NOMO-1 treated with dmso at 0.1 percent for 144 hours (cell line): ENCODE results near the gene FOXP2.
"Not testable (repeated sequence)": the region's sequence is repeated elsewhere in the genome, so short reads cannot be mapped to it uniquely, and the experiment has no call there.

Experiments used
- DNase-seq: peaks from one replicate; lab custom pipeline; 2025; ENCODE audit not compliant: unreplicated experiment; lab: John Stamatoyannopoulos, UW

The FOXP2 gene

DNA sequence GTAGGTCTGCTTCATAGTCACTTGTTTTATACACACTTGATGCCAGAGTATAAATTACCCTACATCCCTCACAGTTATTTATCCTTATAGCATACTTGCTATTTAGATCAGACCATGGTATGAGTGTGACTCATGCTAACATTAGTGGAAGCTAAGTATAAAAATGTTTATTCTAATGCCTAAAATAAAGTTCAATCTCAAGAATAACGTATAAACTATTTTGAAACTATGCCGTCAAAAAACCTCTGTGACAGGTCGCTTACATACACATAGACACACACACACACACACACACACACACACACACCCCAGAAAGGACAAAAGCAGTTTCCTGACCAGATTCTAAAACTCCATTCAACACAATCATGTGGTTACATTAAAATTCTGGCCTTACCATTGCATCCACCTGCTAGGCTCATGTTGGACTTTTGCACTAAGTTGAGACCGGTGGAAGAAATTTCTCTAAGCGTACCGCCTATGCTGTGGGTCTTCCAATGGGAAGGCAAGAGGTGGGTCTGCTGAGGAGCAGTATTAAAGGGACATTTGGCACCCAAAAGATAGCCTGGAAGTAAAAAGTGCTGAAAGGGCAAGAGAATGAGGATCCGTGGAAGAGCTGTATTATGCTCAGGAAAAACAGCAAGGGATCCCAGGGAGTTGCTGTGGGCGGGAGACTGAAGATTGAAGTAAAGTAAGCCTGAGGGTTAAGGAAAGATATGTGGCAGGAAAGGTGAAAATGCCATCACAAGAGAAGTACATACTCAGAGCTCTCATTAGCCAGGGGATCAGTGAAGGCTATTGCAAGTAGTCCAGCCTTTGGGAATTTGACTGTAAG lies 5.0 kb downstream of the FOXP2 start:
- DNase-seq: no peak

DNA sequence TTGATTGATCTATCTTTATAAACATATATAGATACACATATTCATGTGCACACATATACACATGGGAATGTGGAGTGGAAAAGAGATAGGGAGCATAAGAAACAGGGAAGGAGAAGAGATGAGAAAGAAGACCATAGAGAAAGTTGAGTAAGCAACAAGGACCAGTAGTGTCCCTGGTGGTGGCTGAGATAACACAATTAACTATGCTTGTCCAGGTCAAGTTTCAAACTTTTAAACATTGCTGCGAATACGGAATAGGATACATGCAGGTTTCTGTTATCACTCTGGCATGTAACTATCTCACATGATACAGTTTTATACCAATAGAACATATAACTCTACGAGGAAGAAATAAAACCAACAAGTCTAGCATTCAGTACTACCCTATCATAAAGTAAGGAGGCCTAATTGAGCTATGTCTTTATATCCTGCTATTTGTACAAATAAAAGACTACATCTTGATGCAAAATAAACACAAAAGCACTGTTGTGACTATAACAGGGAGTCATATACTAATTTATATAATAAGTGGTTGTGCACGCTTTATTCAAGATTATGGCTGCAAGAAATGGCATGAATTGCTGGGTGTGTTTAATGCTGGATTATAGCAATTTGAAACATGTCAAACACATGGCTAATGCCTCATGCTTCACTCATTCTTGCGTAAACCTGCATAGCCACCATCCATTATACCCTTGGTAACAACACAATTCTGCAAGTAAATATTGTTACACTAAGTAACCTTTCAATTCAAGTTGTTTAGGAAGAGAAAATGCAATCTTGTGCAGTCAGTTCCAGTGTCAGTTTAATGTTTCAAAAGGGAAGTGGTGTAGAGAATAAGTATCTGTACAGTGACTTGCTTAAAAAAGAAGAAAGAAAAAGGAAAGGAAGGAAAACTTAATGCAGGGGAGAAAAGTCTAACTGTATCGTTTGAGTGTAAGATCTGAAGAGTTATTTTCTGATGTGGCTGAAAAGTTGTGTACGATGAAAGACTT lies 8.2 kb downstream of the FOXP2 start:
- no peak for DNase-seq

DNA sequence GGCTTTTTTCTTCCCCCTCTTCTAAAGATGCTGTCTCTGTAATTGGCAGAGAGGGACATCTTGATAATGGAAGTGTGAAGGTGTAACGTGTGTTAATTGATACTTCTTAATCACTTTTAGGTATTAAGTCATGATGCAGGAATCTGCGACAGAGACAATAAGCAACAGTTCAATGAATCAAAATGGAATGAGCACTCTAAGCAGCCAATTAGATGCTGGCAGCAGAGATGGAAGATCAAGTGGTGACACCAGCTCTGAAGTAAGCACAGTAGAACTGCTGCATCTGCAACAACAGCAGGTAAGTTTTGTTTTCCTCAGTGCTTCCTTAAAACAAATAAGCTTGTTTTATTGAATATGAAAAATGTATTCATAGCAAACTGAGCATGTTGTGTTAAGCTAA lies 11.8 kb downstream of the FOXP2 start:
- no peak for DNase-seq

DNA sequence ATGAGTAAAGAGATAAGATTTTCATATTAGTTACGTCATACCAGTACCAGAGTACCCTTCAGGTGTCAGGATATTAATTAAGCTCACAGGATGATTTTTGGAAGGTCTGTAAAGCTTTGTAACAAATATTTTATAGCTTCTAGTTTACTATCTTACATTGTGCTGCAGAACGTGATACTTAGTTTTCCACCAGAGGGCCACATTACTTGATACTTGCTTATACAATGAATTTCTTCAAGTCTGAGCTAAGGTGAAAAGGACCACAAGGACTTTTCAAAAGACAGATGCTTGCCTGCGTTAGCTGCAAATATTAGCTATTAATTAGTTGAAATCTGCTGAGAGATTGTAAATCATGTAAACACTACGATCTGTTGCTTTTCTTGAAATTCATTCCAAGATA lies 12.2 kb downstream of the FOXP2 start:
- DNase-seq: no peak

DNA sequence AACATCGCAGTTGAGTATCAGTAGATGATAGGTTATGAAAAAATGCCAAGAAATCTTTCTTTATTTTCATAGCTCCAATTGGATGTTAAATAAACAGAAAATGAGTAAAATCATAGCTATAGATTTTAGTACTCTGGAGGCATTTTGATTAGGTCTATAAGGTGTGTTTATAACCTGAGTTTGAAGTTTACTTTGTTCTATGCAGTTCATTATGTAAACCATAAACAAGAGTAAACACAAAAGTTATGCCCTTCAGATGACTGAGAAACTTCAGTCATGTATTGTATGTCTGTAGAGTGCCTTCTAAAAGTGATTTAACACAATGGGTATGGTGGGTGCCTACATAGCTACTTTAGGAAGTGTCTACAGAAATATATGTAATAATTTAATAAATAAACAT lies 13.6 kb downstream of the FOXP2 start:
- no peak for DNase-seq

DNA sequence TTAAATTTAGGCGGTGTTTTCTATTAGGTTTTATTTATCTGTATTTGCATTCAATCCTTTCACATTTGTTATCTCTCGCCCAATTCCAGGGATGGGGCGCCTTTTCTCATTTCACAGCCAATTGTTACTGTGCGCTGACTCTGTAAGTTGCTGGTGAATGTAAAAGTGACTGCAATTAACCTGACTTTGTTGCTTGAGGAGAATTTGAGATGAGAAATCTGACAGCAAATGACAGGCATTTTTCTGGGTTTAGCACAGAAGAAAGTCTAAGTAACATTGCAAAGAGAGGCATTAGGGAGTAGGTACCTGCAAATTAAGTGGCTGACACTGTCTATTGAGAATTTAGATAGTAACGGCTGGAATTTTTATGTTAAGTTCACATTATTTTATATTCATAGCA lies 16.6 kb downstream of the FOXP2 start:
- no peak for DNase-seq

DNA sequence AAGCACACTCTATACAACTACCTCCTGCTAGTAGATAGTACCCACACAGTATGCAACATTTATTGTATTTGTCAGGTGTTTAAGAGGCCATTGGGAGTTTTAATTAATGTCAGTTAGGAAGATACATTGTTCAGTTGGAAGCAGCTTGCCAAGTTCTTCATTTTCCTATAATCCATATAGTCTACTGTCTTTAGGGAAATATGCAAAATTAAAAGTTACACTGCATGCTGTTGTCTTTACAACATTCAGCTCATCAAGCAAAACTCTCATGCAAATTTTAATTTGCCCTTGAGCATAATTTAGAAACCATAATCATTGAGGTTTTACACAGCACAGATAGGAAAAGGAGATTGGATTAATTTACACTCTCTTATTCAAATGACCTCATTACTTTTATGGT lies 17.4 kb downstream of the FOXP2 start:
- no peak for DNase-seq

DNA sequence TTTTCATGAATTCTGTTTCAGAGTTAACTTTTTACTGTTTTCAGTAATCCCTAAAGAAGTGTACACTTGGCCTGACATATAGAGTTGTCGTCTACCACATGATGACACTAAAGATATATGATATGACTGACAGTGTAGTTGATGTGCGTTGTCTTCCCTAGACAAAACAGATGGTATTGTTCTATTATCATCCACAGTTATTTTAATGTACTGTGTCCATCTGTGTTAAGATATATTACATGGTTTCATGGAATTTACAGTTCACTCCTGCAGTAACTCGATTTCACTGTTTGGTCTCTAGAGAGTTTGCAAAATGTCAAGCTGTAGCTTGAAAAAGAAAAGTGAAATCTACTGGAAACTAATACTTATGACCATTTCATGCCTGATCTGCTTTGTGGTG lies 18.1 kb downstream of the FOXP2 start:
- no peak for DNase-seq

DNA sequence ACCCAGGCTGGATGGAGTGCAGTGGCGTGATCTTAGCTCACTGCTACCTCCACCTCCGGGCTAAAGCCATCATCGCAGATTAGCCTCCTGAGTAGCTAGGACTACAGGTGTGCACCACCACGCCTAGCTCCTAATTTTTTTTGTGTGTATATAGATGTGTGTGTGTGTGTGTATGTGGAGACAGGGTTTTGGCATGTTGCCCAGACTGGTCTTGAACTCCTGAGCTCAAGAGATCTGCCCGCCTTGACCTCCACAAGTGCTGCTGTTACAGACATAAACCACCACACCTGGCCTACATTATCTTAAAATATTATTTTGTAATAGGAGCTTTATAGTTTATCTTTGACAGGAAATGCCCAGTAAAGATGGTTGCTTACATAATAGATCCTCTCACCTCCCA lies 25.0 kb downstream of the FOXP2 start:
- DNase-seq: no peak

DNA sequence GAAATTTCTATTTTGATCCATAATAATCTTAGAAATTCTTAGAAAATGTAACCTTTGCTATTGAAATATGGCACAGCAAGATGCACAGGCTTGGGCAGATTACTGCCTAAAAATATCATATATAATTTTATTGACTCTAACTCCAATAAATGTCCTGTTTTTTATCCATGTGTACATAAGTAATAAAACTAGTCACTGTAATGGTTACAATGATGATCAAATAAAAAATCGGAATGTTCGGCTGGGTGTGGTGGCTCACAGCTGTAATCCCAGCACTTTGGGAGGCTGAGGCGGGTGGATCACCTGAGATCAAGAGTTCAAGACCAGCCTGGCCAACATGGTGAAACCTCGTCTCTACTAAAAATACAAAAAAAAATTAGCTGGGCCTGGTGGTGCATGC lies 26.3 kb downstream of the FOXP2 start:
- DNase-seq: not testable (repeated sequence)

DNA sequence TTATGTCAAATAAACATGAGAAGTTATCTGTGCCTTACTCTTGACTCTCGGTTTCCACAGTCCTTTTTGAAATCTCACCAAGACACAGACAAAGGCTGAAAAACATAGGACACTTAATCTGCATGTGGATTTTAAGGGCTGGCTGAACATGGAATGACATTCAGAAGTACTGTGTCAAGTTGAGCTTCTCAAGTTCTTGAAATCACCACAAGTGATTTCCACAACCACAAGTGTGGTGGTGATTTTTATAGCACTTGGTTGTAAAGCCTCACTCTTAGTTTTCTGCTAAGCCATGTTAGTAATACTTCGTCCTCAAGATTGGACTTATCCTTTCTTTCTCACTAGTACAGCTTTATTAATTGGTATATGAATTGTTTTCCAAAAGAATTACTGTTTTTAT lies 29.6 kb downstream of the FOXP2 start:
- DNase-seq: no peak

DNA sequence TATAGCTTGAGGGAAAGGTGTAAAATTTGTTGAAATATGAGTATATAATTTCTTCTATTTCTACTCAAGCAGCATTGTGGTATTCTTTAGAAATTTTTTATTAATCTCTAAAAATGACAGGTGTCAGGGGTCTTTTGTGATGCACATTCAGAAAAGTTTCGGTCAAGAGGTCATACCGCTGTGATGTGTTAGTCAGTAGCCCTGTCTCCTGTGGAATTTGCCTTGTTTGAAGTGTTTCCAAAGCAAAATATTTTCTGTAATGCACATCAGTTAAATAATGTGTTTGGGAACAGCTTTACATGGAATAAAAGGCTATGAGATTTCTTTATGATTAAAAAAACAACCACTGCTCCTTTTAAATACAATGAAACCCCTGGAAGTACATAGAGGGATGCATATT lies 35.8 kb downstream of the FOXP2 start:
- DNase-seq: no peak

DNA sequence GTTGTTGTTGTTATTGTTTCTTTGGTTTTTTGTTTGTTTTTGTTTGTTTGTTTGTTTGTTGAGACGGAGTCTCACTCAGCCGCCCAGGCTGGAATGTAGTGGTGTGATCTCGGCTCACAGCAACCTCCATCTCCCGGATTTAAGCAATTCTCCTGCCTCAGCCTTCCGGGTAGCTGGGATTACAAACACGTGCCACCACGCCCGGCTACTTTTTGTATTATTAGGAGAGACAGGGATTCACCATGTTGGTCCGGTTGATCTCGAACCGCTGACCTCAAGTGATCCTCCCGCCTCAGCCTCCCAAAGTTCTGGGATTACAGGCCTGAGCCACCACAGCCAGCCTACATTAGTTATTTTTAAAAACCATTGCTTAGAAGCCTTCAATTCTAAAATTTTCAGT lies 45.0 kb downstream of the FOXP2 start:
- no peak for DNase-seq

DNA sequence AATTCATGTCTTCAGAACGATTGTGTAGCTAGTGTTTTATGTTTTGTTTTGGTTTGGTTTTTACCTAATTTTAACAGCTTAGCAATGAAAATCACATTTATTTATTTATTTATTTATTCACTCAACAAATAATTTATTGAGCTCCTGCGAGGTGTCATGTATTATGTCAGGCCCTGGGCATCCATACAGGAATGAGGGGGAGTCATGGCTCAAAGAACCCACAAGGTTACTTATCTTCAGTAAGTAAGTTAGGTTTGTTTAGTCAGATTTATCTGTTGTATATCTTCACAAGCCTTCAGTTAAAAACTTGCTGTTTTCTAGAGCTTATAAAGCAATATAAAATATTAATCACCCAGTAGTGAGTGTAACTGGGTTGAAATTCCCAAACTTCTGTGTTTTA lies 45.4 kb downstream of the FOXP2 start:
- DNase-seq: no peak

DNA sequence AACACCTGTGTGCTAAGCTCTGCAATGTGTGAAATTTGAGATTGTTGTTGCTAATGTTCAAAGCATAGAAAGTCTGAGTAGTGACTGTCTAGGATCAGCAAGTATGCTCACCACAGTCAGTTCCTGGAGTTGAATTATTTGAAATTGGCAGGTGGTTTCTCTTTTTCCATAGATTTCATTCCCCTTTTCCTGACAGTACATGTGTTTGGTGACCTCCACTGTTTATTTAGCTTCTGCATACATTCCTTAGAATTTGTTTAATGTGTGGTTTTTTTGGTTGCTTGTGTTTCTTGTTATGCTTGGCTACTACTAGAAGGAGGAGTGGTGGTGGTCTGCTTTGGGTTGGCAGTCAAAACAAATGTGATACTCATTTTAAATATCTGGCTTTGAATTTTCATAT lies 52.3 kb downstream of the FOXP2 start:
- DNase-seq: no peak

DNA sequence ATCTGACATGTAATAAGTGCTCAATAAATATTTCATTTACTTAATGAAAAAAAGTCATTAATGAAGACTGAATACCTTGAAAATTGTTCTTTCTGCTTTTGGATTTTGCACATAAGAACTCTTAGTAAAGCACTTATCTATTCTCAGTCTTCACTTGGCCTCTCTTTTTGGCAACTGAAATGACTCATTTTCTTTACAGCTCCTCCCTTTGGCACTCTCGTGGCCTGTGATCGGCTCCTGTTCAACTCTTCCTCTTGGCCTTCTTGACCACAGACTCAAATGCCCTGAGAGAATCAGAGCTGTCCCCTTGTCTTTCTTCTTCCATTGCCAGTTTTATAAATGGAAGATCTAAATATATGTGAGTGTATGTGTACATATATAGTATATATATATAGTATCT lies 54.2 kb downstream of the FOXP2 start:
- DNase-seq: no peak

DNA sequence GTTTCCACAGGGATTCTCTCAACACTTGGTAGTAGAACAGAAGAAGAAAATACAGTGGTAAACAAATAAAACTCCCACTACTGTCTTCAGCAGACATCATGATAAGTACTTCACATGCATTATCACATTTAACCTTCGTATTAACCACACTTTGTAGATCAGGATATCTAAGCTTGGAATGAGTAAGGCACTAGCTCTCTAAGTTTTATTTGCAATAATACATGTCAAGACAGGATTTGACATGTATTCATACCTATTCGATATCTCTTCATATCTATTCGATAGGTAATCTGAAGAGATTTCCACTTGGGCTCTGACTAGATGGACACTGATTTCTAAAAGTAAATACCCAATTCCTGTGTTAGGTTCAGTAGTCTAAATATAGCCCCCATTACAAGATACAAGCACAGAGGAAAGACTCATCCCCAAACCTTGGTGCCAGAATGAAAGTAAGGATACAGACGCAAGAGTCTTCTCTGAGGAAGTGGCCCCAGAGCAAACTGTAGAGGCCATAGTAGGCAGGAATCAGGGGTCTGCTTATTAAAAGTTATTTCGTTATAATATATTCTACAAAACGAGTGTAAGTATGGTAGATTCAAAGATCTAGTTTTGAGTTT lies 58.4 kb downstream of the FOXP2 start:
- no peak for DNase-seq

DNA sequence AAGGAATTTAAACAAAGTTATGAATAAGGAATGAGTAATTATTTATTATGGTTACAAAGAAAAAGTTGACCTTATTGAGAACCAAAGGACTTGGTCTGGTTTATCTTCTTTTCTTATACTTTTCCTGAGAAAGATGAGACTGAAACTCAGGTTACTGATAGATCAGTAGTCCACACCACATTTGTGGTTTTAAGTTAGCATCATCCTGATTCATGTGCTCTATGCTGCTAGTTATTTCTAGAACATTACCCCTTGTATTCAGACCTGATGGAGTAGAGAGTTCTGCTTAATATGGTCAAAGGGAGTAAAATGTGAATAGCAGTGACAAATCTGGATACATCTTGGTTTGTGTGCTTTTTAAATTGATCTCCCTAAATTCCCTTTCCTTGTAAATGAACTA lies 63.8 kb downstream of the FOXP2 start:
- DNase-seq: no peak

DNA sequence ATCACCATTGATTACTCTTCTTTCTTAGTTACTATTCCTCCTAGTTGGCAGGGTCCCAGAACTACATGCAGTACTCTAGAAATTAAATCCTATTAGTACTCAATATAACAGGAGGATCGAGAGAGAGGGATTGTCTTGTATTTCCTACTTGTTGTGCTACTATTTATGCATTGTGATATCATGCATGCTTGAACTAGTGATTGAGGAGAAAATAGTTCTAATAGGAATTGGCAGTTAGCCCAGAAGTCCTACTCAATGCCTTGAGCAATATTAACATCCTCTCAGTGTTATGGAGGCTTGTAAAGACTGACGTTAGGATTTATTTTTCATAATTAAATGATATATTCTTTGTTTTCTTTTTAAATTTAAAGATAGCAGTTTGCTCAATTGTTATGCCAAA lies 67.4 kb downstream of the FOXP2 start:
- DNase-seq: no peak

DNA sequence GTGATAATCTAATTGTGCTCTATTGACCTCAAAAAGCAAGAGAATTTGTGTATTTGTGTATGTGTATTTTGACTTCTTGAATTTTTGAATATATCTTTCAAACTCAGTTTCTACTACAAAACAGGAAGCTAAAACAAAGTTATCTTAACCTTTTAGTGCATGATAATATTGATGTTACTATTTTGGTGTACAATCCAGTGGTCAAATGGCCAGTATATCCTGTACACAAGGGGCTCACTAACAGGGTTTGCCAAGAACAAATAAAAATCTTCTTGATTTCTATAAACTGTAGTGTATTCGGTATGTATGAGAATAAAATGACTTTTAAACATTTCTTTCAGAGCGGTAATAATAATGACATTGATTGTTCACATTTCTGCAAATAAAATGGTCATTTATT lies 69.6 kb downstream of the FOXP2 start:
- DNase-seq: no peak

DNA sequence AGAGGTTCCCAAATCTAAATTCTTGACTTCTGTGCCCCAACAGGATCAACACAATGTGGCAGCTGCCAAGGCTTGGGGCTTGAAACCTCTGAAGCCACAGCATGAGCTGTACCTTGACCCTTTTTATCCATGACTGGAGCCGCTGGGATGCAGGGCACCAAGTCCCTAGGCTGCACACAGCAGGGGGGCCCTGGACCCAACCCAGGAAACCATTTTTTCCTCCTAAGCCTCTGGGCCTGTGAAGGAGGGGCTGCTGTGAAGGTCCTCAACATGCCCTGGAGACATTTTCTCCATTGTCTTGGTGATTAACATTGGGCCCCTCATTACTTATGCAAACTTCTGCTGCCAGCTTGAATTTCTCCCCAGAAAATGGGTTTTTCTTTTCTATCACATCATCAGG lies 72.6 kb downstream of the FOXP2 start:
- no peak for DNase-seq

DNA sequence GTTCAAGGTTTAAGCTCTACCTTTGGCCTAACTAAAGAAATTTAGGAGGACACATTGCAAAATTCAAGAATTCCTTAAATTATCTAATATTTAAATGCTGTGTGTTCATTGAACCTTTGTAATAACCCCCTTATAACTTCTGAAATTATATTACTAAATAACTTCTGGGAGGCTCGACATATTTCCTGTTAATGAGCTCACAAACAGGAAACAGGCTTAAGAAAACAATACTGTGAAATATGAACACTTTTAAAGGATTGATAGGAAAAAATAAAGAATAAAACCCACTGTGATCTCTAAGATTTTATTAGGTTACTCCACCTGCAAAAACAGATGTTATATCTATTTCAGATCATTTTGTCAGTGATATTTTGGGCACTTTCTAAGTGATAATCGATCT lies 74.1 kb downstream of the FOXP2 start:
- no peak for DNase-seq
